A673 (cell line): ENCODE data around the gene SGF29. TPM values are rescaled to one million over a fixed set of nuclear protein-coding genes. Genes with fewer than 3 reads are reported as not detected.
"Not testable (repeated sequence)": the region's sequence is repeated elsewhere in the genome, so short reads cannot be mapped to it uniquely, and the experiment has no call there.

Experiments
- BruUV-seq: library from RNA; stranded (reverse); fragments of 400-500 nt; replicated peaks from 2 replicates; lab custom pipeline; 2021; lab: Mats Ljungman, UMichigan
- CTCF ChIA-PET: fragments of 300-600 bp; sonication (Branson Sonifier 250); formaldehyde crosslinking; loops from one replicate; lab custom pipeline; 2022; ENCODE audit warnings: antibody characterized with exemption; lab: Charles Lee
- POLR2A ChIA-PET: fragments of 300-600 bp; sonication (Branson Sonifier 250); formaldehyde crosslinking; loops from one replicate; lab custom pipeline; 2022; ENCODE audit warnings: antibody characterized with exemption; ENCODE audit not compliant: low non-redundant PET; lab: Charles Lee
- DNase-seq: peaks from one replicate; pipeline ENCODE4 v3.0.0-alpha.2; 2015; ENCODE audit warnings: low spot score
- H3K27ac ChIP-seq: fragments of 200-600 bp; sonication (generic); 2 replicates; pipeline ENCODE4 v1.5.1; 2016; ENCODE audit warnings: mixed run types, low read depth, mild to moderate bottlenecking, mixed read lengths, antibody characterized with exemption, low read length; ENCODE audit not compliant: poor library complexity, severe bottlenecking
- H3K27me3 ChIP-seq: fragments of 200-600 bp; sonication (generic); replicated peaks from 2 replicates; pipeline ENCODE4 v1.6.1; 2017; ENCODE audit warnings: mixed run types, low read depth, mild to moderate bottlenecking, mixed read lengths, antibody characterized with exemption, low read length; ENCODE audit not compliant: insufficient read depth, poor library complexity
- H3K36me3 ChIP-seq: fragments of 200-600 bp; sonication (generic); 2 replicates; pipeline ENCODE4 v1.6.1; 2016; ENCODE audit warnings: mixed run types, mild to moderate bottlenecking, mixed read lengths, antibody characterized with exemption, low read length; ENCODE audit not compliant: insufficient read depth, poor library complexity, severe bottlenecking
- H3K4me1 ChIP-seq: fragments of 200-600 bp; sonication (generic); 2 replicates; pipeline ENCODE4 v1.6.1; 2017; ENCODE audit warnings: mixed run types, mild to moderate bottlenecking, mixed read lengths, antibody characterized with exemption, low read length; ENCODE audit not compliant: insufficient read depth, poor library complexity, severe bottlenecking
- H3K4me3 ChIP-seq: fragments of 200-600 bp; sonication (generic); 2 replicates; pipeline ENCODE4 v1.5.1; 2016; ENCODE audit warnings: low read depth, mixed run types, mild to moderate bottlenecking, mixed read lengths, low read length; ENCODE audit not compliant: poor library complexity, severe bottlenecking
- H3K9me3 ChIP-seq: fragments of 200-600 bp; sonication (generic); 2 replicates; pipeline ENCODE4 v1.6.1; 2016; ENCODE audit warnings: mixed run types, low read depth, mild to moderate bottlenecking, mixed read lengths, antibody characterized with exemption, low read length; ENCODE audit not compliant: poor library complexity, severe bottlenecking
- CTCF ChIP-seq: fragments of 300-800, 200-600 bp; sonication (generic); conservative IDR thresholded peaks from 2 replicates; pipeline ENCODE4 v1.5.1; 2017; ENCODE audit warnings: low read depth, mild to moderate bottlenecking, antibody characterized with exemption, low read length, moderate library complexity, mixed read lengths
- EZH2 ChIP-seq: fragments of 200-600 bp; sonication (generic); IDR thresholded peaks from 2 replicates; pipeline ENCODE4 v1.6.1; 2017; ENCODE audit warnings: borderline replicate concordance, low read depth, mild to moderate bottlenecking, mixed read lengths, antibody characterized with exemption, low read length; ENCODE audit not compliant: poor library complexity, severe bottlenecking
- intact Hi-C: fragments of 100-400 bp; cut with micrococcal nuclease; formaldehyde crosslinking; loops from one replicate; pipeline ENCODE4 v1.10.0; 2022; ENCODE audit not compliant: unreplicated experiment
- total RNA-seq: library from RNA; stranded (reverse); gene quantifications from 2 replicates; pipeline ENCODE4 v1.2.3, GENCODE V29; 2021

The SGF29 gene
- total RNA-seq, 1 experiment from 2014 or later: 42.3 TPM

GRCh38 chr16:28606291-28607115, 52.8 kb downstream of the SGF29 start:
- no peak for DNase-seq
- Histone ChIP-seq H3K4me1 (no peaks in the 10 kb centered on the region), H3K36me3 (no peaks in the 10 kb centered on the region), H3K4me3 (no peak overlapping the region), H3K27me3 (no peaks in the 10 kb centered on the region), H3K27ac (no peak overlapping the region), H3K9me3 (no peaks in the 10 kb centered on the region)
- ChIA-PET CTCF (no interaction called here), POLR2A (no interaction called here)
- intact Hi-C loops: no loop called here
- BruUV-seq: no TSS peak
- no peak for TF ChIP-seq EZH2
- no peak for TF ChIP-seq CTCF

GRCh38 chr16:28607116-28607623, 53.5 kb downstream of the SGF29 start:
- no peak overlapping the region for H3K4me3 ChIP-seq
- no peaks in the 10 kb centered on the region for H3K4me1 ChIP-seq
- no peaks in the 10 kb centered on the region for H3K9me3 ChIP-seq
- ChIA-PET POLR2A (no interaction called here), CTCF (no interaction called here)
- intact Hi-C loops: no loop called here
- TF ChIP-seq EZH2: no peak
- TF ChIP-seq CTCF: no peak
- no peaks in the 10 kb centered on the region for H3K36me3 ChIP-seq
- H3K27me3 ChIP-seq: no peaks in the 10 kb centered on the region
- no TSS peak for BruUV-seq
- no peak for DNase-seq
- H3K27ac ChIP-seq: no peak overlapping the region

GRCh38 chr16:28607681-28608495, 54.2 kb downstream of the SGF29 start:
- H3K4me3 ChIP-seq, H3K4me1 ChIP-seq, intact Hi-C loops, H3K36me3 ChIP-seq, DNase-seq, POLR2A ChIA-PET, H3K27ac ChIP-seq, CTCF ChIA-PET, H3K9me3 ChIP-seq, H3K27me3 ChIP-seq, BruUV-seq: not testable (repeated sequence)

GRCh38 chr16:28608496-28608808, 54.7 kb downstream of the SGF29 start:
- intact Hi-C loops: not testable (repeated sequence)

GRCh38 chr16:28608867-28609596, 55.3 kb downstream of the SGF29 start:
- CTCF ChIA-PET, H3K36me3 ChIP-seq, intact Hi-C loops, DNase-seq, H3K27ac ChIP-seq, BruUV-seq, H3K4me1 ChIP-seq, H3K9me3 ChIP-seq, POLR2A ChIA-PET, H3K27me3 ChIP-seq: not testable (repeated sequence)
- H3K4me3 ChIP-seq: peak overlapping the region; percentile 15

More at GRCh38 chr16:28608496-28608808, 54.7 kb downstream of the SGF29 start:
- H3K9me3 ChIP-seq, H3K27me3 ChIP-seq, DNase-seq, BruUV-seq, POLR2A ChIA-PET, H3K27ac ChIP-seq, CTCF ChIA-PET, H3K4me1 ChIP-seq, H3K36me3 ChIP-seq, H3K4me3 ChIP-seq: not testable (repeated sequence)
